DOHH2 (cell line): ENCODE data around the gene CYP46A1.
"Not testable (repeated sequence)": the region's sequence is repeated elsewhere in the genome, so short reads cannot be mapped to it uniquely, and the experiment has no call there.

ENCODE experiments used
- H3F3A ChIP-seq: fragments of 200-600 bp; sonication (generic), shearing (Covaris generic); 2 replicates; pipeline ENCODE4 v1.6.0; 2016; ENCODE audit warnings: antibody characterized with exemption, mild to moderate bottlenecking; ENCODE audit not compliant: control insufficient read depth, insufficient read depth
- H3K27ac ChIP-seq: fragments of 200-600 bp; sonication (generic); 2 replicates; pipeline ENCODE4 v1.5.1; 2014; ENCODE audit warnings: low read depth, mild to moderate bottlenecking, low read length, moderate library complexity
- H3K27me3 ChIP-seq: fragments of 200-600 bp; sonication (generic); 2 replicates; pipeline ENCODE4 v1.6.1; 2014; ENCODE audit warnings: mild to moderate bottlenecking, low read length, mixed read lengths; ENCODE audit not compliant: control insufficient read depth
- H3K36me3 ChIP-seq: fragments of 200-600 bp; sonication (generic); 2 replicates; pipeline ENCODE4 v1.6.1; 2014; ENCODE audit warnings: mild to moderate bottlenecking, low read length, moderate library complexity, mixed read lengths; ENCODE audit not compliant: control insufficient read depth
- H3K4me1 ChIP-seq: fragments of 200-600 bp; sonication (generic); 2 replicates; pipeline ENCODE4 v1.6.1; 2014; ENCODE audit warnings: mild to moderate bottlenecking, low read length, mixed read lengths; ENCODE audit not compliant: control insufficient read depth
- H3K4me2 ChIP-seq: fragments of 200-600 bp; sonication (generic); 2 replicates; pipeline ENCODE4 v1.6.0; 2014; ENCODE audit warnings: mild to moderate bottlenecking, low read length, moderate library complexity
- H3K4me3 ChIP-seq: fragments of 200-600 bp; sonication (generic); 2 replicates; pipeline ENCODE4 v1.5.1; 2014; ENCODE audit warnings: mild to moderate bottlenecking, low read length, mixed read lengths
- H3K79me2 ChIP-seq: fragments of 200-600 bp; sonication (generic); 2 replicates; pipeline ENCODE4 v1.6.1; 2014; ENCODE audit warnings: mild to moderate bottlenecking, low read length, mixed read lengths; ENCODE audit not compliant: control insufficient read depth
- H3K9me2 ChIP-seq: fragments of 200-600 bp; sonication (generic); replicated peaks from 2 replicates; pipeline ENCODE4 v1.6.1; 2014; ENCODE audit warnings: mild to moderate bottlenecking, low read length, mixed read lengths; ENCODE audit not compliant: control insufficient read depth
- H3K9me3 ChIP-seq: fragments of 200-600 bp; sonication (generic); 2 replicates; pipeline ENCODE4 v1.6.1; 2014; ENCODE audit warnings: antibody characterized with exemption, low read length, mixed read lengths; ENCODE audit not compliant: control insufficient read depth, insufficient read depth
- H4K20me1 ChIP-seq: fragments of 200-600 bp; sonication (generic); 2 replicates; pipeline ENCODE4 v1.6.0; 2014; ENCODE audit warnings: low read depth, mild to moderate bottlenecking, antibody characterized with exemption, low read length, moderate library complexity; ENCODE audit not compliant: control insufficient read depth, insufficient read depth
- CTCF ChIP-seq: fragments of 200-600 bp; sonication (generic); IDR thresholded peaks from one replicate; pipeline ENCODE4 v1.5.1; 2014; ENCODE audit warnings: antibody characterized with exemption, mild to moderate bottlenecking, low read depth, low read length; ENCODE audit not compliant: poor library complexity, severe bottlenecking
- EZH2phosphoT487 ChIP-seq: fragments of 200-600 bp; sonication (generic); IDR thresholded peaks from 2 replicates; pipeline ENCODE4 v1.6.1; 2017; ENCODE audit warnings: borderline replicate concordance, mild to moderate bottlenecking, antibody characterized with exemption, low read length, moderate library complexity, mixed read lengths

Gene CYP46A1

DNA sequence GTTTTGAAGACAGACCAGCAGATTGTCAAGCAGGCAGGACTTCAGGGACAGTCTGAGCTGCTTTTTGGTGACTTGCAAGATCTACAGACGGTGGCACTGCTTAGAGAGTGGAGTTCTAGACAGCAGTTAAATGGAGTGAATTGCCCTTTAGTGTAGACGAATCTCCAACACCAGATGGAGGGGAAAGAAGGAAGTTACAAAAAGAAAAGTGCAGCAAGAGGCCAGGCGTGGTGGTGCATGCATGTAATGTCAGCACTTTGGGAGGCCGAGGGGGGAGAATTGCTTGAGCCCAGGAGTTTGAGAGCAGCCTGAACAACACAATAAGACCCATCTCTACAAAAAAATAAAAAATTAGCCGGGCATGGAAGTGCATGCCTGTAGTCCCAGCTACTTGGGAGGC lies 47.6 kb upstream of the CYP46A1 start:
- no peak overlapping the region for H3K4me3 ChIP-seq
- H3F3A ChIP-seq, result no peaks in the 10 kb centered on the region
- no peaks in the 10 kb centered on the region for H3K27me3 ChIP-seq
- no peaks in the 10 kb centered on the region for H4K20me1 ChIP-seq
- H3K79me2 ChIP-seq, result no peaks in the 10 kb centered on the region
- TF ChIP-seq EZH2phosphoT487 (no peak), CTCF (no peak)
- no peaks in the 10 kb centered on the region for H3K36me3 ChIP-seq
- H3K4me1 ChIP-seq, result no peaks in the 10 kb centered on the region
- no peak overlapping the region for H3K4me2 ChIP-seq
- H3K9me3 ChIP-seq, result no peaks in the 10 kb centered on the region
- H3K27ac ChIP-seq, result no peak overlapping the region
- H3K9me2 ChIP-seq, result no peaks in the 10 kb centered on the region

DNA sequence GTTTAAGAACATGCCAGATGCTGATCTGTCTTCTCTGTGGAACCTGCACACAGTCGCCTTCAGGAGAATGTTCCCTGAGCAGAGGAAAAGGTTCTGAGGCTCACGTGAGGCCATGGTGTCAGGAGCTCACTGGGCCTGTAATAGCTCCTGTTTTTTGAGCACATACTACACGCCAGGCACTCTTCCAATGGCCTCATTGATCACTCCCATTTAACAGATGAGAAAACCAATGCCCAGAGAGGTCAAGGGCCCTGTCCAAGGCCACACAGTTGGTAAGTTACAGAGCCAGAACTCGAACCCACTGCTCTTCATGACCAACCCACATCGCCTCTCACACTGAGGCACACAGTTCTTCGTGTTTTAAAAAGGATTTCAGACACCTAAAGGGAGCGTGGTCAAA lies 46.5 kb upstream of the CYP46A1 start:
- Histone ChIP-seq H3F3A (no peaks in the 10 kb centered on the region), H3K9me2 (no peaks in the 10 kb centered on the region), H3K4me2 (no peak overlapping the region), H3K4me3 (no peak overlapping the region), H4K20me1 (no peaks in the 10 kb centered on the region), H3K36me3 (no peaks in the 10 kb centered on the region), H3K27me3 (no peaks in the 10 kb centered on the region), H3K9me3 (no peaks in the 10 kb centered on the region), H3K4me1 (no peaks in the 10 kb centered on the region), H3K27ac (no peak overlapping the region), H3K79me2 (no peaks in the 10 kb centered on the region)
- no peak for TF ChIP-seq CTCF

GRCh38 chr14:99642771-99643170 lies 41.3 kb upstream of the CYP46A1 start:
- H3K27ac ChIP-seq, H3K27me3 ChIP-seq, H3K4me1 ChIP-seq, H3K4me2 ChIP-seq, H3F3A ChIP-seq, H3K36me3 ChIP-seq, H3K4me3 ChIP-seq, H4K20me1 ChIP-seq, H3K9me2 ChIP-seq, H3K9me3 ChIP-seq, H3K79me2 ChIP-seq: not testable (repeated sequence)

DNA sequence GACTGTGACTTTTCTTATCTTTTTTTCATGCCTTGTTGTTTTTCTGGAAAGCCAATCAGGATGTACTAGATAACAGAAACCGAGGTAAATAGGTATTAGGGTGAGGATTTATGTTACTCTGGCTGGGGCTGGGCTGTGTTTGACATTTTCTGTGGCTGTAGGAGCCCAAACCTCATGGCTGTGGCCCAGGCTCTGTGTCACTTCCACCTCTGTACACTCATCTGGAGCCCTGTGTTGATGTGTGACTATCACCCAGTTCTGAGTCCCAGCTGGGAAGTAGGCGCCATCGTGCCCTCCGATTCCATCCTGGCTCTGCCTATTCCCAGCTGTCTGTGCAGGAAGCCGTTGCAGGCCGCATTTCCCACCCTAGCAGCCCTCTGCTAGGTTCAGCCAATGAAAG lies 40.8 kb upstream of the CYP46A1 start:
- no peak overlapping the region for H3K4me2 ChIP-seq
- H3F3A ChIP-seq, result no peaks in the 10 kb centered on the region
- no peaks in the 10 kb centered on the region for H3K9me3 ChIP-seq
- no peaks in the 10 kb centered on the region for H3K4me1 ChIP-seq
- no peaks in the 10 kb centered on the region for H3K27me3 ChIP-seq
- TF ChIP-seq CTCF (no peak), EZH2phosphoT487 (no peak)
- no peaks in the 10 kb centered on the region for H4K20me1 ChIP-seq
- no peaks in the 10 kb centered on the region for H3K79me2 ChIP-seq
- H3K27ac ChIP-seq, result no peak overlapping the region
- H3K36me3 ChIP-seq, result no peaks in the 10 kb centered on the region
- no peak overlapping the region for H3K4me3 ChIP-seq
- no peaks in the 10 kb centered on the region for H3K9me2 ChIP-seq
